GM12878 (cell line): Measurements from ENCODE around the gene CTIF.

Source experiments
- NFXL1 ChIP-seq: fragments of 450-650 bp; IDR thresholded peaks from 2 replicates; pipeline ENCODE4 v1.6.1; 2017; ENCODE audit warnings: antibody characterized with exemption, mild to moderate bottlenecking, borderline replicate concordance
- TF ChIP-seq, protein P1 (sequence below): IDR thresholded peaks from 2 replicates; pipeline ENCODE4 v1.6.1; 2011; ENCODE audit warnings: low read depth, low read length, improper control_type of control experiment, borderline replicate concordance
- TF ChIP-seq, protein P2 (sequence below): fragments of 150-350 bp; IDR thresholded peaks from 2 replicates; pipeline ENCODE4 v1.6.1; 2014; ENCODE audit warnings: mild to moderate bottlenecking, low read depth, low read length

- TF ChIP-seq, protein P1, sequence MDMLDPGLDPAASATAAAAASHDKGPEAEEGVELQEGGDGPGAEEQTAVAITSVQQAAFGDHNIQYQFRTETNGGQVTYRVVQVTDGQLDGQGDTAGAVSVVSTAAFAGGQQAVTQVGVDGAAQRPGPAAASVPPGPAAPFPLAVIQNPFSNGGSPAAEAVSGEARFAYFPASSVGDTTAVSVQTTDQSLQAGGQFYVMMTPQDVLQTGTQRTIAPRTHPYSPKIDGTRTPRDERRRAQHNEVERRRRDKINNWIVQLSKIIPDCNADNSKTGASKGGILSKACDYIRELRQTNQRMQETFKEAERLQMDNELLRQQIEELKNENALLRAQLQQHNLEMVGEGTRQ, result no peak
- TF ChIP-seq, protein P2, sequence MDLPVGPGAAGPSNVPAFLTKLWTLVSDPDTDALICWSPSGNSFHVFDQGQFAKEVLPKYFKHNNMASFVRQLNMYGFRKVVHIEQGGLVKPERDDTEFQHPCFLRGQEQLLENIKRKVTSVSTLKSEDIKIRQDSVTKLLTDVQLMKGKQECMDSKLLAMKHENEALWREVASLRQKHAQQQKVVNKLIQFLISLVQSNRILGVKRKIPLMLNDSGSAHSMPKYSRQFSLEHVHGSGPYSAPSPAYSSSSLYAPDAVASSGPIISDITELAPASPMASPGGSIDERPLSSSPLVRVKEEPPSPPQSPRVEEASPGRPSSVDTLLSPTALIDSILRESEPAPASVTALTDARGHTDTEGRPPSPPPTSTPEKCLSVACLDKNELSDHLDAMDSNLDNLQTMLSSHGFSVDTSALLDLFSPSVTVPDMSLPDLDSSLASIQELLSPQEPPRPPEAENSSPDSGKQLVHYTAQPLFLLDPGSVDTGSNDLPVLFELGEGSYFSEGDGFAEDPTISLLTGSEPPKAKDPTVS, result no peak
- no peak for TF ChIP-seq NFXL1
These were observed 80.7 kb downstream of the CTIF start for GRCh38 chr18:48619501-48619900.
